Calu3 (cell line): ENCODE results near the gene TMEM161A. TPM values are rescaled to one million over a fixed set of nuclear protein-coding genes. Genes with fewer than 3 reads are reported as not detected.

ENCODE experiments used
- BruUV-seq: library from RNA; stranded (reverse); fragments of 400-500 nt; replicated peaks from 2 replicates; lab custom pipeline; 2021; lab: Mats Ljungman, UMichigan
- CTCF ChIA-PET: fragments of 300-600 bp; sonication (Branson Sonifier 250); formaldehyde crosslinking; loops from one replicate; lab custom pipeline; 2022; ENCODE audit warnings: antibody characterized with exemption; lab: Charles Lee
- DNase-seq: peaks from one replicate; pipeline ENCODE4 v3.0.0; 2022
- H3K27ac Mint-ChIP-seq: one replicate; pipeline ENCODE4 v1.8.0; 2022; ENCODE audit warnings: mixed read lengths; ENCODE audit not compliant: unreplicated experiment
- H3K27me3 Mint-ChIP-seq: one replicate; pipeline ENCODE4 v1.8.0; 2022; ENCODE audit warnings: mixed read lengths; ENCODE audit not compliant: unreplicated experiment
- H3K36me3 Mint-ChIP-seq: one replicate; pipeline ENCODE4 v1.8.0; 2022; ENCODE audit warnings: mild to moderate bottlenecking, moderate library complexity, mixed read lengths; ENCODE audit not compliant: insufficient read depth, unreplicated experiment
- H3K4me1 Mint-ChIP-seq: one replicate; pipeline ENCODE4 v1.8.0; 2022; ENCODE audit warnings: mild to moderate bottlenecking, low read depth, mixed read lengths; ENCODE audit not compliant: unreplicated experiment
- H3K4me3 Mint-ChIP-seq: one replicate; pipeline ENCODE4 v1.8.0; 2022; ENCODE audit warnings: mild to moderate bottlenecking, low read depth, moderate library complexity, mixed read lengths; ENCODE audit not compliant: unreplicated experiment
- H3K9me3 Mint-ChIP-seq: one replicate; pipeline ENCODE4 v1.8.0; 2022; ENCODE audit warnings: low read depth, mixed read lengths; ENCODE audit not compliant: unreplicated experiment
- intact Hi-C: fragments of 100-400 bp; cut with micrococcal nuclease; formaldehyde crosslinking; loops from one replicate; pipeline ENCODE4 v1.10.0; 2022; ENCODE audit not compliant: unreplicated experiment
- total RNA-seq: library from RNA; stranded (reverse); gene quantifications from 2 replicates; pipeline ENCODE4 v1.2.3, GENCODE V29; 2022
- TF ChIP-seq, protein P1 (sequence below): fragments of 200-600 bp; IDR thresholded peaks from one replicate; pipeline ENCODE4 v1.8.0; 2022; ENCODE audit warnings: antibody characterized with exemption; ENCODE audit not compliant: unreplicated experiment

Gene TMEM161A
- total RNA-seq, 1 experiment from 2014 or later, result 28.9 TPM

DNA sequence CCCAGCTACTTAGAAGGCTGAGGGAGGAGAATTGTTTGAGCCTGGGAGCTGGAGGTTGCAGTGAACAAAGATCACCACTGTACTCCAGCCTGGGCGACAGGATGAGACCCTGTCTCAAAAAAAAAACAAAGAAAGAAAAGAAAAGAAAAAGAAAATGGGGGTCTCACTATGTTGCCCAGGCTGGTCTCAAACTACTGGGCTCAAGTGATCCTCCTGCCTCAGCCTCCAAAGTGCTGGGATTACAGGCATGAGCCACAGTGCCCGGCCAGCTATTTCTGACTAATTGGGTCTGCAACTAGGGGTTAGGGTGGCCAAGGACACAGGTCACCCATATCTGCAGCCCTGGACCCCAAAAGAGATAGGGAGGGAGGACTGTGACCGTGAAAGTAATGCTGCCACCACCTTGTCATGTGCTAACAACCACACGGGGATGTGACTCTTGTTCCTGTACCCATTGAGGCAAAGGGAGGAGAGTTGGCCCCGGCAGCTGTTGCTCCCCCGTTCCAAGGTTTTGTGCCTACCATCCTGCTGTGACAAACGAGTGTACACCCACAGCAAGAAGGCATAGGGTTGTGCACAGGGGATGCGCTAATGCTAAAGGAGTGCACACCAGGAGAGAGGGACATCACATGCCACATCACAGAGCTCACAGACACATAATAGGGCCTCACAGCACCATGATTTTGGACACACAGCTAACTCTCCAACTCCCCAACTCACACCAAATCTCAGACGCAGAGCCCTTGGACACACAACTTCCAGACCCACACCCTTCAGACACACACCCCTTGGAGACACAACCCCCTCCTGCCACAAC lies 31.2 kb upstream of the TMEM161A start:
- peak overlapping the region; percentile 61 for H3K4me3 Mint-ChIP-seq
- H3K36me3 Mint-ChIP-seq, result peaks cover 18% of the 10 kb centered on the region
- H3K9me3 Mint-ChIP-seq, result no peaks in the 10 kb centered on the region
- no peaks in the 10 kb centered on the region for H3K27me3 Mint-ChIP-seq
- intact Hi-C loops, result no loop called here
- DNase-seq, result no peak
- BruUV-seq, result no TSS peak
- H3K4me1 Mint-ChIP-seq, result no peaks in the 10 kb centered on the region
- TF ChIP-seq, protein P1, sequence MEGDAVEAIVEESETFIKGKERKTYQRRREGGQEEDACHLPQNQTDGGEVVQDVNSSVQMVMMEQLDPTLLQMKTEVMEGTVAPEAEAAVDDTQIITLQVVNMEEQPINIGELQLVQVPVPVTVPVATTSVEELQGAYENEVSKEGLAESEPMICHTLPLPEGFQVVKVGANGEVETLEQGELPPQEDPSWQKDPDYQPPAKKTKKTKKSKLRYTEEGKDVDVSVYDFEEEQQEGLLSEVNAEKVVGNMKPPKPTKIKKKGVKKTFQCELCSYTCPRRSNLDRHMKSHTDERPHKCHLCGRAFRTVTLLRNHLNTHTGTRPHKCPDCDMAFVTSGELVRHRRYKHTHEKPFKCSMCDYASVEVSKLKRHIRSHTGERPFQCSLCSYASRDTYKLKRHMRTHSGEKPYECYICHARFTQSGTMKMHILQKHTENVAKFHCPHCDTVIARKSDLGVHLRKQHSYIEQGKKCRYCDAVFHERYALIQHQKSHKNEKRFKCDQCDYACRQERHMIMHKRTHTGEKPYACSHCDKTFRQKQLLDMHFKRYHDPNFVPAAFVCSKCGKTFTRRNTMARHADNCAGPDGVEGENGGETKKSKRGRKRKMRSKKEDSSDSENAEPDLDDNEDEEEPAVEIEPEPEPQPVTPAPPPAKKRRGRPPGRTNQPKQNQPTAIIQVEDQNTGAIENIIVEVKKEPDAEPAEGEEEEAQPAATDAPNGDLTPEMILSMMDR, result no peak
- H3K27ac Mint-ChIP-seq, result no peak overlapping the region
- CTCF ChIA-PET, result interaction anchor here (1.0 kb wide), 1 partner anchor 33 kb away, joined by 3 read pairs; the partner anchor contains the start of gene NR2C2AP

GRCh38 chr19:19167612-19168011 lies 29.3 kb upstream of the TMEM161A start:
- DNase-seq, result no peak
- CTCF ChIA-PET, result no interaction called here
- no peaks in the 10 kb centered on the region for H3K4me1 Mint-ChIP-seq
- H3K27me3 Mint-ChIP-seq, result no peaks in the 10 kb centered on the region
- peaks cover 23% of the 10 kb centered on the region for H3K36me3 Mint-ChIP-seq
- intact Hi-C loops, result no loop called here
- TF ChIP-seq, protein P1, result no peak
- H3K27ac Mint-ChIP-seq, result no peak overlapping the region
- no TSS peak for BruUV-seq
- H3K9me3 Mint-ChIP-seq, result no peaks in the 10 kb centered on the region
- no peak overlapping the region for H3K4me3 Mint-ChIP-seq

DNA sequence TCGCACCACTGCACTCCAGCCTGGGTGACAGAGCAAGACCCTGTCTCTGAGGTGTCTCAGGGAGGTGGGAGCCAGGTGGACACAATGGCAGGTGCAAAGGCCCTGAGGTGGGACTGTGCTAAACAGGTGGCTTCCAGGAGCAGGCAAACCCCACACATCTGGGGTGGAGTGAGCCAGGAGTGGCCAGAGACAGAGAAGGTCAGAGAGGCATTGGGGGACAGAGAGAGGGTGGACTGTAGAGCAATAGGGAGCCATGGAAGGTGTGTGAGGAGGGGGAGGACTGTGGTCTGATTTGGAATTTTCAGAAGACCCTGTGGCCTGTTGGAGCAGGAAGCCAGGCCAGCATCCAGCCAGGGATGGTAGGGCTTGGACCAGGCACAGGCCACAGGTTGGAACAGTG lies 27.1 kb upstream of the TMEM161A start:
- TF ChIP-seq, protein P1, result no peak
- Mint-ChIP-seq H3K4me3 (no peak overlapping the region), H3K27me3 (no peaks in the 10 kb centered on the region), H3K9me3 (no peaks in the 10 kb centered on the region), H3K27ac (no peak overlapping the region), H3K36me3 (peaks cover 10% of the 10 kb centered on the region), H3K4me1 (no peaks in the 10 kb centered on the region)
- no peak for DNase-seq
- intact Hi-C loops, result no loop called here
- CTCF ChIA-PET, result no interaction called here
- BruUV-seq, result no TSS peak

GRCh38 chr19:19162495-19162894 lies 24.2 kb upstream of the TMEM161A start:
- CTCF ChIA-PET, result no interaction called here
- no TSS peak for BruUV-seq
- no peak overlapping the region for H3K27ac Mint-ChIP-seq
- H3K4me3 Mint-ChIP-seq, result no peak overlapping the region
- TF ChIP-seq, protein P1, result no peak
- intact Hi-C loops, result no loop called here
- H3K27me3 Mint-ChIP-seq, result no peaks in the 10 kb centered on the region
- H3K9me3 Mint-ChIP-seq, result no peaks in the 10 kb centered on the region
- H3K36me3 Mint-ChIP-seq, result peaks cover 5% of the 10 kb centered on the region
- H3K4me1 Mint-ChIP-seq, result no peaks in the 10 kb centered on the region
- DNase-seq, result no peak
